Lung microvascular endothelial cell (primary cell): ENCODE measurements around the gene CYP3A7. TPM values are rescaled to one million over a fixed set of nuclear protein-coding genes. Genes with fewer than 3 reads are reported as not detected.
"Not testable (repeated sequence)": the region's sequence is repeated elsewhere in the genome, so short reads cannot be mapped to it uniquely, and the experiment has no call there.

Experiments used
- DNase-seq, 2 donors: peaks; one replicate each; pipeline versions ENCODE4 v3.0.0 to v3.0.0-alpha.2; 2010; ENCODE audit warnings: low read depth in 2 of 2
- total RNA-seq: library from RNA; depleted of rRNA; stranded (reverse); fragments of >200 nt; gene quantifications from 2 replicates; pipeline ENCODE4 v1.2.1, GENCODE V29; 2014

CYP3A7 gene
- total RNA-seq, 1 donor from 2014 or later: not detected

DNA sequence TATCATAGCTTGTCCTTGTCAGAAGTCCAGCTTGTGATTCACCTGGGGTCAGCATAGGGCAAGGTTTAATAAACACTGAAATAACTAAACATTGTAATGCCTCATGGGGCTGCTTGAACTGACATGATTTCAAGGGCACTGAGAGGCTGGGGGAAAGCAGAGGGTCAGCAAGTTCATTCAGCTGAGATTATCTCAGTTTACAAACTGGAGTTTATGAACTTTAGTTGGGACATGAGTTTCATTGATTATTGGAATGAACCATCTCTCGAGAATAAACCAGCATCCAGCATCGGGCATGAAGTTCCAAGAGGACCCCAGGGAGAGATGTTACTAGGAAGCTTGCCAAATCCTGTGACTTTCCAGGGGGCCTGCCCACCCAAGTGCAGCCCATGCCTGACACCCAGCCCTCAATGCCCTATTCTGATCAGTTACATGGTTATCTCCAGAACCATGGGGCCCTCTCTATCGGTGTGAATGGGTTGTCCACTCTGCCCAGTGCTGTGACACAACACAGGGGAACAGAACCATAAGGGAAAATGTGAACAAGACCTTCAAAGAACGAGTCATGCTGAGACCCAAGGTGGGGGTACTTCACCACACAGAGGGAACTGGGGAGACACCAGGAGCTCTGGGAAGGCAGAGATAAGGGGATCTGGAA is 7.9 kb upstream of the CYP3A7 start:
- no peak for DNase-seq

DNA sequence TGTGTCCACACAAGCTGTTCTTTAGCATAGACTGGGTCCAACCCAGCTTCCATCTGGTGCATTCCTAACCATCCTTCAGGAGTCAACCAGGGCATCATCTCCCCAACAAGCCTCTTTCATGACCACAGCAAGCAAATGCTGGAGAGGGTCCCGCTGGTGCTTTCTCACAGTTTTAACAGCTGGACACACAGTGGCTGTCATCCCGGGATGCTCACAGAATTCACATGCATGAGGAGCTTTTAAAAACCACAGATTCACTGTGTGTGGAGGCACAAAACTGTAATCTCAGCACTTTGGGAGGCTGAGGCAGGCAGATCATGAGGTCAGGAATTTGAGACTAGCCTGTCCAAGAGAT is 6.4 kb upstream of the CYP3A7 start:
- DNase-seq: no peak

DNA sequence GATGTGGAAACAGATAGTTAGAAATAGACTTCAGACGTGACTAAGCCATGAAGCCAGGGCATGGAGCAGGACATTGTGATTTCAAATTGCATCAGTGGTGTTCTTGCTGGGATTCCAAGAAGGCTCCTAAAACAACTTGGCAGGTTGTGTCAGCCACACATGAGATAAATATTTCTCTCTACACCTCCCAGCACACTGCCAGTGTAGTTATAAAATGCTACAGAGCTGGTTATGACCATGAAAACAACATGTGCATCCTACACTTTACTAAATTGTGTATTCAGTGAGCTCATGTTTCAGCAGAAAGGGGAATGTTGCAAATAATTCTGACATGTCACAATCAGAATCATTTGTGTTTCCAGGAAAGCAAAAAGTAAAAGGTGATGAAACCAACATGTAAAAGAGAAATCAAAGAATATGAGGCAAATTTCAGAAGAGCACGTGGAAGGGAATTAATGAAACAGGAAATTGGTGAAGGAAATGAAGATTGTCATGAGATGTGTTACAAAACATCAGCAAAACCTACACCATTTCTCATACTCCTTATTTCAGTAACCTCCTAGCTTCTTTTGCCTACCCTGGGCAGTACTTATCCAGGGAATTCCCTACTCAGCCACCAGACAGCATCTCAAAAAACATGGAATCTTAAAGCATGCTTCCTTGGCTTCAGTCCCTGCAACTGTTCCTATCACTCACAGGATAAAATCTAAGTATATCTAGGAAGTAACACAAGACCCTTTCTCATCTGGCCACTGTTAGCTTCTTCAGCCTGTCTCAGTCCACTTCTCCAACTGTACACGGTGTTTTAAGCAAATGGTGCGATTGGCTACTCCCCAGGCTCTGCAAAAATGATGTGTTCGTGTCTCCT is 5.8 kb upstream of the CYP3A7 start:
- DNase-seq: no peak

DNA sequence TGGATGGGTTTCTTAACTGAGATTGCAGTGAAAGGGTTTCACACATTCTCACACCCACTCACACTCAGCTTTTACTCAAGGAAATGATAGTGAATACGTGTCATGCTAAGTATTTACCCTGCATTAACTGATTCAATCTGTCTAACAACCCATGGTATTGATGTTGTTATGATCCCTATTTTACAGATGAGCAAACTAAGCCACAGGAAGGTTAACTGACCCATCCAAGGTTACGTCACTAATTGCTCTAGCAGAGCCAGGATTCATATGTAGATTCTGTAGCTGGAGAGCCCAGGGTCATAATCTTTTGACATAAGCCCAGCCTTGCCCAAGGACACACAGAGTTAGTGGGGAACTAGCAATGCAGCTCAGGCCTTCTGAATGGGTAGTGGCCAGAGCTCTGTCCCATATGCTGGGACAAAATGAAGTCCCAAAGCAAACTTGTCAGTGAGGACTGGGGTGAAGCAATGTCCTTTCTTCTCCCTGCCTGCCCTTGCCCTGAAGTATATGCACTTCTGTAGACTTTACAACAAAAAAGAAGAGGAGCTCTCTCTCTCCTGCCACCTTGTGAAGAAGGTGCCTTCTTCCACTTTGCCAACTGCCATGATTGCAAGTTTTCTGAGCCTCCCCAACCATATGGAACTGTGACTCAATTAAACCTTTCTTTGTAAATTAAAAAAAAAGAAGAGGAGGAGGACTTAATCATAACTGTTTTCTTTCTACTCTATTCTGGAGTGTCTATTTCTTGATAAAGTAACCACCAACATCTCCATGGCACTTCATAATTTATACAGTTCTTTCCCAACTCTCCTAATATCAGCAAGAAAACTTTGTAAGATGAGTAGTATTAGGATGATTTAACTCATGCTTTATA is 4.9 kb upstream of the CYP3A7 start:
- DNase-seq: no peak

DNA sequence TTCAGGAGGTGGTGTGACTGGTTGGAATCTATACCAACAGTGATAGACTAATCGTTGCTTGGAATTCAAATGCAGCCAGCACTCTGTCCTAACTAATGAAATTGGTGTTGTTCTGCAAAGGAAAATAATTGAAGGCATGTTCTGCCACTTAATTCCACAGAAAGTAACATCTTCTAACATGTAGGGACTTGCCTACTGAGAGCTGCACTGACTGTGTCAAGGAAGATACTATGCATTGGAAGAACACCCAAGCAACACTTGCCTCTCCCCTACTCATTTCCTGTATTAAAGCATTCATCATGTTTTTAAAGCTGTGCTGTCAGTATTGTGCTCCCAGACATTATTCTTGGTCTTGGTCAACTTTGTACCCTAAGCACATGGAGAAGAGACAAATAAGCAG is 2.7 kb upstream of the CYP3A7 start:
- DNase-seq: peak in 1 of 2 donors; percentile 49

DNA sequence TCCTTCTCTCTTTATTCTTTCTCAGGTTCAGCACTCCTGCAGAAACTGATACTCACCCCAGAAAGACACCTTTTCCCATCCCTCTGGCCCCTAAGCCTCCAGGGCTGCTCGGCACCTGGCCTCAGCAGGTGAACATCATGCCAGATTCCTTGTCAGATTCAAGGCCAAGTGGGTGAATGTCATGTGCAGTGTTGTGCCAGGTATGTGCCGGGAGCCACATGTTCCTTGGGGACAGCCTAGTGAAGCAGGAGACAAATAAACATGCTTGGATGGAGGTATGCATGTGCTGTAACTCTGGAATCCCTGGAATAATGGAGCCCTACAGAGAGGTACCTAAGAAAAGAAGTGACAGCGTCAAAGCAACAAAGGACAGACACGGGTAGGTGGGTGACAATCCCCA is 1.7 kb upstream of the CYP3A7 start:
- not testable (repeated sequence) for DNase-seq

DNA sequence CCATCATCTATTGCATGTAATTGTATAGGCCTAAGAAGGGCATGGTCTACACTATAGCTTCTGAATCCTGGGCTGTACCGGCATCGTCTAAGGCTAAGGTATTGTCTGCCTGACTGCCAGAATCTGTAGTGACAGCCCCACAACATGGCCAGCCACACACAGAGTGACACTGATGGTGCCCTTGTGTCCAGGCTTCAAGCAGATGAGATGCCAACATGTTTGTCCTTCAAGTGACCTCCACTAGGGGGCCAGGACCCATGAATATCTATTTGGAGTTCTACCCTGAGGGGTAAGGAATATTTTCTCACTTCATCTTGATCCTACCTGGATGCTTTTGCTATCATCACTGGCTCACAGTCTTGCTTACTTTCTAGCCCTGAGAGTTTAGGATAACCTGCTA is 1.5 kb downstream of the CYP3A7 start:
- peak; percentile 5 to 8 for DNase-seq

DNA sequence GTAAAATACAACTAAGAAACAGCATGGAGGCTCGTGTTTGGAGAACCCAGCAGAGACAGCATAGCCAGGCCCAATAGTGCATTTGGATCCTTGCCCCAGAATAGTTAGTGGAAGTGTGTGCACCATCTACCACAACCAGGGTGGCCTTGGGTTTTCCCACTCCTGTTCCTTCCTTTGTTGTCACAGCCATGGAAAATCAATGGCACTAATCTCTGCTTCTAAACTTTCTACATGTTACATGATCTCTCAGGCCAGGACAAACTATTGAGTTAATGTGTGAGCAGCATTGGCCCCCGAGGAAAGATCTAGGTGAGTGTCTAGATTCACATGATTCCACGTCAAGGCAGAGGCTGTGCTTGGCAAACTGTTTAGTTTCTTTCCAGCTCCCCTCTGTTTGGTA is 2.0 kb downstream of the CYP3A7 start:
- no peak for DNase-seq

DNA sequence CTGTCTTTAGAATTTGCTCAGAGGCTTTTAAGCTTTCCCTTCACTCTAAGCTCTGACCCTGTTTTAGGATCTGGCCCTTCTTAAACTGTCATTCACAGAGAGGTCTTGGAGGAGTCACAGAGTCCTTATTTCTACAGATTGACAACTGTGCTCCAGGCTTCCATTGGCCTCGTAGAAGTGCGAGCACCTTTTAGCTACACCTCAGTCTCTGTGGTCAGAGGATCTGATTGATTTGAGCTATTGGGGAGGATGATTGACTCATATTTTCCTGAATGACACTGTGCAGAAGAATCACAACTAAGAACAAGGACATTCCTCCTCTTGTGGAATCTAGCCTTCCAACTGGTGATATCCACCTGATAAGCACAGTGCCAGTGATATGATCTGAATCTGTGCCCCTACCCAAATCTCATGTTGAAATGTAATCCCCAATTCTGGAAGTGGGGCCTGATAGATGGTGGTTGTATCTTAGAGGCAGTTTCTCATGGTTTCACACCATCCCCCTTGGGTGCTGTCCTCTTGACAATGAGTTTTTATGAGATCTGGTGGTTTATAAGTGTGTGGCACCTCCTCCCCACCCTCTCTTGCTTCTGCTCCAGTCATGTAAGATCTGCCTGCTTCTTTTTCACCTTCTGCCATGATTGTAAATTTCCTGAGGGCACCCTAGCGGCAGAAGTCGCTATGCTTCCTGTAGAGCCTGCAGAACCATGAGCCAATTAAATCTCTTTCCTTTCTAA is 3.2 kb downstream of the CYP3A7 start:
- no peak for DNase-seq

DNA sequence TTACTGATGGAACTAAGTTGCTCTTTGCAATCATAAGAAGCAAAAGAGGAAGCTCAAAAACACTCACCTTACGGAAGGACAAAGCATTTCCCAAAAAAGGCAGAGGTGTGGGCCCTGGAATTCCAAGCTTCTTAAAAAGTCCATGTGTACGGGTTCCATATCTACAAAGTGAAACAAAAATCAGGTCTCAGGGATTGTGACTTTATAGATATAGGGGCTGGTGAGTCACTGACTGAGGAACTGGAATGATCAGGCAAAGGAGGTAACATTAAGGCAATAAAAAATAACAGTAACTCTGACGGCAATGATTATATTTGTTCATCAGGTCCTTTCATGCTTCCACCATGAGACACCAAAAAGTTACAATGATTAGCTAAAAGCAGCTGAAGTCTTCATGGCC is 4.0 kb downstream of the CYP3A7 start:
- no peak for DNase-seq

DNA sequence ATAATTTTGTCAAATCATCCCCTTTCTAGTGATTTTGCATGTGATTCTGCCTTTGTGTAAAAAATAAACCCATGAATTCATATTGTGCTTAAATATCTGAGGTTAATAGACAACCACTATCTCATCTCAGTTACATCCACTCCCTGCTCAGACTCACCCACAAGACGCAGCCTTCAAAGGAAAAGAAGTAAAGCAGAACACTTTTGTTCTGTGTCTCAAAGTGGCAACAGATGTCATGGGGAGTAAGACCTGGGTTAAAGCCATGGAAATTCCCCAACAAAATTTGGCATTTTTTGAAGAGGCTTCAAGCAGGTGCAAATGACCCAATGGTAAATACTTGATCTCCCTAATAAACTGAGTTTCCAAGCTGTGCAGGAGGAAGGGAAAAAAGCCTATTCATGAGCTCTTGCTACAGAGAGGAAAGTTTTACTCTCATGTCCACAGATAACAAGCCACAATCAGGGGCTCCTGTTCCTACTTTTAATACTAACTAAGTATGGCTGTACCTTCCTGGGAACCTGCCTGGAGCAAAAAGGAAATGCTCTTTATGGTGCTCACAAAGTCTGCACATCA is 4.7 kb downstream of the CYP3A7 start:
- no peak for DNase-seq

DNA sequence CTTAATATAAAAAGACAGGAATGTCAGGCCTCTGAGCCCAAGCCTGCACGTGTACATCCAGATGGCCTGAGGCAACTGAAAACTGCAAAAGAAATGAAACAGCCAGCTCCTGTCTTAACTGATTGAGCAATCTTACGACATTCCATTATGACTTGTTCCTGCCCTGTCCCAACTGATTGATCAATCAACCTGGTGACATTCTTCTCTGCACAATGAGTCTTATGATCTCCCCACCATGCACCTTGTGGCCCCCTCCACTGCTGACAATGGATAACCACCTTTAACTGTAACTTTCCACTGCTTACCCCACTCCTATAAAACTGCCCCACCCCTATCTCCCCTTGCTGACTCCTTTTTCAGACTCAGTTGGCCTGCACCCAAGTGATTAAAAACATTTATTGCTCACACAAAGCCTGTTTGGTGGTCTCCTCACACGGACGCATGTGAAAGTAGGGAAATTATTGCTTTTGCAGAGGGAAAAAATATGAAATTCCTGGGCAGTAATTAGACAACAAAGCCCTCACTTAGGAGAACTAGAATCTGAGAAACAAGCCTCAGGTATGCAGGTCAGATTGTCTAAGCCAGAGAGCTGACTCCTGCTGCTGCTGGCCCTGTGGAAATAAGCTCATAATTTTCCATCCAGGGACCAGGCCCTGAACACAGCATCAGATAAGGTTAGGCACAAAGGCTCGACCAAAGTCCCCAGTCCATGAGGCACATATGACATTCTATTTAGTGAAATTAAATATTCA is 5.3 kb downstream of the CYP3A7 start:
- DNase-seq: no peak

DNA sequence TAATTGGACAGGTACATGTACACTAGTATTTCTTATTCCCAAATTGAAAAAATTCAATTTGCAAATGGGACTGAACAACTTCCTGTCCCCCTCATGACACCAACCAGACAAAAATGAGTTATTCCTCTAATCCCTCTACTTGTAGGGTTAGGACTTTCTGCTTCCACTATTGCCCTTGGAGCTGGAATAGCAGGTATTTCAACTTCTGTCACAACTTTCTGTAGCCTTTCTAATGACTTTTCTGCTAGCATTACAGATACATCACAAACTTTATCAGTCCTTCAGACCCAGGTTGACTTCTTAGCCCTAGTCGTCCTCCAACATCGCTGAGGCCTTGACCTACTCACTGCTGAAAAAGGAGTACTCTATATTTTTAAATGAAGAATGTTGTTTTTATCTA is 6.4 kb downstream of the CYP3A7 start:
- no peak for DNase-seq

DNA sequence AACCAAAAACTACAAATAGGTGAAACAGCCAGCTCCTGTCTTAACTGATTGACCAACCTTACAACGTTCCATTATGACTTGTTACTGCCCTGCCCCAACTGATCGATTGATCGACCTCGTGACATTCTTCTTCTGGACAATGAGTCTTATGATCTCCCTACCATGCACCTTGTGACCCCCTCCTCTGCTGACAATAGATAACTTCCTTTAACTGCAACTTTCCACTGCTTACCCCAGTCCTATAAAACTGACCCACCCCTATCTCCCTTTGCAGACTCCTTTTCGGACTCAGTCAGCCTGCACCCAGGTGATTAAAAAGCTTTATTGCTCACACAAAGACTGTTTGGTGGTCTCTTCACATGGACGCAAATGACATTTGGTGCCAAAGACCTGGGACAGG is 11.8 kb downstream of the CYP3A7 start:
- DNase-seq: not testable (repeated sequence)

DNA sequence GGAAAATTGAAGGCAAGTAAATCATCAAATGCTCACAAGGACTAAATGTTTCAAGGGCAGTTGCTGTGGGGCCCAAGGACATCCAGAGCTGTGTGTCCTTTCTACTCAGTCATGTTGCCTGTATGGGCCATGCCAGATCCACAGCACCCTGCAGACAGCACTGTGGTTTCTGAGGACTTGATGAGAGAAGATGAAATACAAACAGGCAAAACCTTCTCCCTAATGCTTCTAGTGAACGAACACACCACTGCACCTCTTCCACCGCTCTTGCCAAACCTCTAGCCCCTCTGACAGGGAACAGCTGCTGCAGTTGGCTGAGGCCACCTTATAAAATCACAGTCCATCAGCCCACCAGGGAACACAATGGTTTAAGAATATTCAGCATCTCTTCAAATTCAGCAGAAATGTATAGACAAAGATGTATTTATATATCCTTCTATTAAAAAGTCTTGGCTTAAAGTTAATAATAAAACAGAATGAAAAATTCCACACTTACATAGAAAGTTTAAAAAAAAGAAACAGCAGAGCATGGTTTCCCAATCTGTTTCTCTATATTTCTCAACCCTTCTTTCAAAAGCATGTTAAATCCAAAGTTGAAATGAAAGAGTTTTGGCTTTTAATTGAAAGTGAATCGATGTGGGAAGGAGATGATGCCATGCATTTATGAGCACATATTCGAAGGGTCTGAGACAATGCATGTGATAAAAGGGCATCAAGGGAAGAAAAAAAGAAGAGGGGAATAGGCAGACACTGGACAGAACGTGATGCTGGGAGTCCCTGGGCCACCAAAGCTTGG is 14.0 kb downstream of the CYP3A7 start:
- no peak for DNase-seq

DNA sequence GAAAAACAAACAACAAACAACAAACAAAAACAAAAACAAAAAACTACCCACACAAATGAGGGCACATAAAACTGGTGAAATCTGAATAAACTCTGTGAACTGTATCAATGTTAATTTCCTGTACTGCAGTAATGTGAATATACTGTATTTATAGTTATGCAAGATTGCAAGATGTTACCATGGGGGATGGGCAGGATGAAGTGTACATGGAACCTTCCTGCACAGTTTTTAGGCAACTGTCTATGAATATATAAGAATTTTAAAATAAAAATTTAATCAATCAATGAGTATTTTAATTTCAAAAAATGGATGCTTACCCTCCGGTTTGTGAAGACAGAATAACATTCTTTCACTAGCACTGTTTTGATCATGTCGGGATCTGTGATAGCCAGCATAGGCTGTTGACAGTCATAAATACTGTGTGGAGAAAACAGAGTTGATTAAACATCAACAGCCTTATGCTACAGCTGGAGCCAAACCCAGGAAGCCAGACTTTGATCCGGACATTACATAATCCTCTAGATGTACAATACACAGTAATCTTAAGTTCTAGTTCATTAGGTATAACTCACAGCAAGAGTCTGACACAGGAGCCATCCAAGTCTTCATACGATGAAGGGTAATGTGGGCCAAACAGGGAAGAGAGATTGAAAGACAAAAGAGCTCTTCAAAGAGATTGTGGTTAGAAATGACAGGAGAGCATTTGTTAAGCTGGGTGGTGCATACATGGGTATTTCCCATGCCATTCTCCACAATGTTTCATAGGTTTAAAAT is 14.8 kb downstream of the CYP3A7 start:
- no peak for DNase-seq

DNA sequence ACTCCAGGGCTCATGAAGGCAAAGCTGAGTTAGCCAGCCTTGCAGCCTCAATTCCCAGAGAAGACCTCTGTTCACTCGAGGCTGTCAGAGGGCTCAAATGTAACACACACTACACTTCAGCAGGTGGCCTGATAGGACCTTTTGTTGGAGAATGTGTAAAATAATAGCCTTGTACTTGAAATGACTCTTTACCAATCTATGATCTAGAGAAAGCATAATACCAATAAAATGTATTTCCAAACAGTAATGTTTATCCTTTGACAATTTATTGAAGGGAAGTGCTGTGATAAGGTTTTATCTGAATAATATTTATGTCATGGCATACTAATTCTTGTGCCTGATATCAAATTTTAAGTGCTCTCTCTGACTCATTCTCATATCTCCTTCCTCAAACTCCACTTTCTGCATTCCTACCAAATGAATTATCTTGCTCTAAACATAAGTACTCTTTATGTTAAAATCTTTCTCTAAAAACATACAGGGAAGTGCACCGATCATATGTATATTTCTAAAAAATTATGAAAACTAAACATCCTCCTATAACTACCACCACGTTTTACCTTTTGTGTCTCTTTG is 20.9 kb downstream of the CYP3A7 start:
- DNase-seq: no peak

DNA sequence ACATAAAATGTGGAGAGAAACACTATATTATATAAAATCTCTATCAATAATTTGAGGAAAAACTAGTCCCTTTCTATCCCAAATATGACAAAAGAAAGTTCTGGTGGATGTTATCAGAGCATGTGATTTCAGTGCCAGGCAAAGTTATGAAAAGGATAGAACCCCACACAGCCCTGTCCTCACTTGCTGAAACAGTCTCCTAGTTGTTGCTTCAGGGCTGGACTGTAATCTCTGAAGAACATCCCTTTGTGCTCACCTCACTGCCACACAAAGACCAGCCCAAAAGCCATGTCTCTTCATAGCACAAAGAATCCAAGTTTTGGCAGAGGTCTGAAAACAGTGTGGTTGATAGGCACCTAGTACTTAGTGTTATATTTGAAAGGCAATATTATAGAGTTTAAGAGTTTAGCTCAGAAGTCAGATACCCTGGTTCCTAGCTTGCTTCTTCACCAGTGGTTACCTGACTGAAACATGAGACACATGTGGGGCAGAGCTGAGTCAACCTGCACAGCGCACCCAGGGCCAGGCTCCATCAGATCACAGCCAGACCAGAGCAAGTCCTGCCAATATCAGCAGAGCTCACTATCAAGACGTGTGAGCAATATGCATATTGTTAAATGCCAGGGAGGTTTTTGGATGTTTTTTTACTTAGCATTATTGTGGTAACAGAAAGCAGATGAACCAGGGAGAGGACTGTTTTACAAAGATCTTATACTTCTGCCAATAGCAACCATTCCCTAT is 25.0 kb downstream of the CYP3A7 start:
- no peak for DNase-seq
